Stimulated activated CD8-positive, alpha-beta memory T cell treated with anti-CD3 and anti-CD28 coated beads, Interleukin-7, amount 100 ng/mL, for 1 hour (primary cell): Measurements from ENCODE around the gene RHOD.
A peak's percentile ranks its signal among the peaks of the same experiment; 100 is the strongest.

Source experiments
- DNase-seq, 2 donors: peaks; one replicate each; pipeline ENCODE4 v3.0.0-alpha.2; 2020; ENCODE audit warnings: low read depth in 2 of 2

RHOD gene

DNA sequence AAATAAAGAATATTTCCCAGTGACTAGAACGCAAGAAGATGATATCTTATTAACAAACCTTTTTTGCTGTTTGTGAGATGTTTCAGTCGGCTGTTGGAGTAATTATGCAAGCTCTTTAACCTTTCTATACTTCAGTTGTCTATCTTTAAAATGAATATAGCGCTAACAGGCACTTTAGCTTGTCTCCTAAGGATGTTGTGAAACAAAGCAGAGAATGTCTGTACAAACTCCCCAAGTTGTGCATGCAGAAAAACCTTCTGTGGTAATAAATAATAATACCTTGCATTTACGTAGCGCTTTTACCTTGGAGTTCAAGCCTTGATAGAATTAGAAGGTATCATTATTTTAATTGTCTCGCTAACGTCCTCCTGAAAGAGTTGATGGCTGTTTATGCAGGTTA, 60.5 kb downstream of the RHOD start:
- no peak for DNase-seq

DNA sequence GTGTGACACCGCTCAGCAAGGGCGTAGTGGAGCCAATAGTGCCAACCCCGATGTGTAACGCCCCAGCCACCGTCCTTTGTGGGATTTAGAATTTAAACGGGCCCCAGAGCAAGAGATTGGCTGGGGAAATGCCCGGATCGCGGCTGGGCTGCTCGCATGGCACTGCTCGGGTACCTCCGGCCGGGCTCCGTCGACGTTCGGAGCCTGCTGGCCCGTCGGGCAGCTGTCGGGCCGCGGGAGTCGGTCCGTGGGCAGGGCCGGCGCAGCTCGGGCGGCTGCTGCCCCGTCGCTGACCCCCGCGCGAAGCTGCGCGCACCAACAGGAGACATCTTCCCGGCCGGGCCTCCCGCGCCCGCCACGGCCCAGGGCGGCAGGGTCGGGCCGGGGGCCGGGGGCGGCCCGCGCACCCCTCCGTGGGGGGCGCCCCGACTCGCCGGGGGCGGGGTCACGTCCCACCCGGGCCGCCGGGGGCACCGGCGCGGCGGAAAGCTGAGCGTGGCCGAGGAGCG, 61.1 kb downstream of the RHOD start:
- no peak for DNase-seq

- peak; percentile 13 to 21 for DNase-seq
These were observed 61.6 kb downstream of the RHOD start for GRCh38 chr11:67118181-67118766.

DNA sequence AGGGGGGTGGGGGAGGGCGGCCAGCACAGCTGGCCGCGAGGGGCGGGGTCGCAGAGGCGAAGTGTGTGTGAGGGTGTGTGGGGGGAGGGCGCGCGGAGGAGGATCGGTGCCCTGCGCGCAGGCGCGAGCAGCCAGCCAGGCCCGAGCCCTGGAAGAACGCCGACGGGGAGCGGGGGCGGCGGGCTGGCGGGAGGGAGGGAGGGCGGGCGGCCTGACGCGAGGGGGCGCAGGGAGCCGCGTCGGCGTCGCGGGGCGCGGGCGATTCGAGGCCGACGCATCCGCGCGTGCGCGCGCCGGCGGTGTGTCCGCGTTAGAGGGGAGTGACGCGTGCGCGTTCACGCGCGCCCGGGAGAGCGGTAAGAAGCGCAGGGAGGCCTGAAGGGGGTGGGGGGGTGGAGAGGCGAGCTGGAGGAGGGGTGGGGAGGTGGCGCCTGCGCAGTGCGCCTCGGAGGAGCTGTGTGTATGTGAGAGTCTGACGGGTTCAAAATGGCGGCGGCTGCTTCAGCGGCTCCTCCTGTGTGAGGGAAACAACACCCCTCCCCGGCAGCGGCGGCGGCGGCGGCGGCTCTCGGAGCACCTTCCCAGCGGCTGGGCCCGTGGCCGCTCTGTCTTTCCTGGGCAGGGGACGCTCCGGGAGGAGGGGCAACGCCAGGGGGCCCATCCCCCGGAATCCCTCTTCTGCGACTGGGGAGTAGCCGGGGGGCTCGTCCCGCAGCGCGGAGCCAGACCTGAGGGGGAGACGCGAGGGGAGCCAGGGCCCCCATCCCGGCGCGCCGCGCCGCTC, 62.3 kb downstream of the RHOD start, which contains the start of gene KDM2A:
Gene KDM2A (plus strand): TSS at position 463 of the 784 bp plus-strand sequence. CDS start 2,054 bp downstream, outside the sequence.
- peak; percentile 95 to 96 for DNase-seq

DNA sequence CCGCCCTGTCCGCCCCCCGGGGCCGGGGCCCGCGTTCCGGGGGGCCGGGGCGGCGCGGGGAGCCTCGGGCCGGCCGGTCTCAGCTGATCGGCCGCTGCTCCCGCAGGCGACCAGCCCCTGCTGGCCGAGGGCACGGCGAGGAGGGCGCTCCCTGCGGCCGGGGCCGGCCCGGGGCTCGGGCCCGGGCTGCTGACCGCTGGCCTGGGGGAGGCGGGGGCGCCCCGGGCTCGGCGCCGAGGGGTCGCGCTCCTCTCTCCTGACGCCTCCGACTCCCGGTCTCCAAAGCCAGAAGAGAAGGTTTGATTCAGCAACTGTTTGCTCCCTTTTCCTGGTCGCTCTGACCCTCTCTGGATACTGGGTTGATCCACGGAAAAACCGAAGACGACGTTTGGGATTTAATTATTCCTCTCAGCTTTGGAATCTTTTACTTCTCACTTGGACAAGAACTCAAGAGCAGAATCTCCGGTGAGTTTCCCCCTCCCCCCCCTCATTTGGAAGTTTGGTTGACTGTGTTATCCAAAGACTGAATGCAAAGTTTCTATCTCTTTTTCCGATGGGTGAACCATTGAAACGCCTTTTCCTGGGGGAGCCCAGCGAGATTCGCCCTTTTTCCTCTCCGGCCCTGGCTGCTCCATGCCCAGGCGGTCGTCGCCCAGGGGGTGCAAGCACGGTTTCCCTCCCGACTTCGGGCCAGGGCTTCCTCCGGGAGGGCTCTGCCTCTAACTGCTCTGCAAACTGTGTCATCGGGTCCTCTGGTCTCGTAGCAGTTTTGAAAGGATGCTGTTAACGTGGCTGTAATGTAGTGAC, 63.1 kb downstream of the RHOD start:
- no peak for DNase-seq

GRCh38 chr11:67120456-67120855, 63.8 kb downstream of the RHOD start:
- DNase-seq = no peak

- no peak for DNase-seq
These were observed 64.4 kb downstream of the RHOD start for GRCh38 chr11:67120881-67121710.
